ENCODE measurements around the gene TCTN2. TPM values are rescaled to one million over a fixed set of nuclear protein-coding genes. Genes with fewer than 3 reads are reported as not detected.
A peak's percentile ranks its signal among the peaks of the same experiment; 100 is the strongest.

Gene TCTN2
- total and polyA plus RNA-seq, 10 of the 15 experiments (the other 5 are each of a cell fraction or from before 2014, with no cell fraction given): 0.55 to 5.5 (median 3.3) TPM

DNA sequence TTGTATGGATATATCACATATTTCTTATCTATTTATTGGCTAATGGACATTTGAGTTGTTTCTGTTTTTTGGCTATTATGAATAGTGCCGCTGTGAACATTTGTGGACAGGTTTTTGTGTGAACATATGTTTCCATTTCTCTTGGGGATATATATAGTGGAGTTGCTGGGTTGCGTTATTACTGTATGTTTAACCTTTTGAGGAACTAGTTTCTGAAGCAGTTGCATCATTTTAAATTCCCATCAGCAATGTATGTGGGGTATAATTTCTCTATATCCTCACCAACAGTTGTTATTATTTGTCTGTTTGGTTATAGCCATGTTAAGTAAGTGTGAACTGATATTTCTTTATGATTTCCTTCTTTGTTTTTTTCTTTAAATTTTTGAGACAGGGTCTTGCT is 10.7 kb downstream of the TCTN2 start (continued):
- TF ChIP-seq RELA (IDR thresholded peaks at IDR 0.05; ENCODE audit: borderline replicate concordance, partially characterized antibody) (no peak), EED (IDR thresholded peaks at IDR 0.05; ENCODE audit: low read depth) (peak; percentile 37; the same call in 1 of the 2 replicates)
- TF ChIP-seq, protein P1, sequence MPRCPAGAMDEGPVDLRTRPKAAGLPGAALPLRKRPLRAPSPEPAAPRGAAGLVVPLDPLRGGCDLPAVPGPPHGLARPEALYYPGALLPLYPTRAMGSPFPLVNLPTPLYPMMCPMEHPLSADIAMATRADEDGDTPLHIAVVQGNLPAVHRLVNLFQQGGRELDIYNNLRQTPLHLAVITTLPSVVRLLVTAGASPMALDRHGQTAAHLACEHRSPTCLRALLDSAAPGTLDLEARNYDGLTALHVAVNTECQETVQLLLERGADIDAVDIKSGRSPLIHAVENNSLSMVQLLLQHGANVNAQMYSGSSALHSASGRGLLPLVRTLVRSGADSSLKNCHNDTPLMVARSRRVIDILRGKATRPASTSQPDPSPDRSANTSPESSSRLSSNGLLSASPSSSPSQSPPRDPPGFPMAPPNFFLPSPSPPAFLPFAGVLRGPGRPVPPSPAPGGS (IDR thresholded peaks at IDR 0.05; ENCODE audit: borderline replicate concordance, insufficient read depth, low read depth, low read length, poor library complexity, severe bottlenecking): peak; percentile 41

DNA sequence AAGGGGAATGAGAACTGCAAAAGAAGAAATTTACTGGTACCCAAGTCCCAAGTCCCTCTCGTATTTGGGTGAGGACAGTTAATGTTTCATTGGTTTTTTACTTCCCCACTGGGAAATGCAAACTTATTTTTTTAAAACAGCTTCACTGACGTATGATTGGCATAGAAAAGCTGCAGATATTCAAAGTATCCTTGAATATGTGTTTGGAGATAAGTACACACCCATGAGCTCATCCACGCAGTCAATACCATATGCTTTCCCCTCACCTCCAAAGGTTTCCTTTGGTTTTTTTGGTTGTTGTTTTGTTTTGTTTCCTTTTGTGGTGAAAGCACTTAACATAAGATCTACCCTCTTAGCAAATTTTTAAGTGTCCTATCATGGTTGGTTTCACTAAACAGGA is 13.1 kb downstream of the TCTN2 start:
- ChIA-PET RAD21 (ENCODE audit: unreplicated experiment) (interaction anchor here (0.9 kb wide), 1 partner anchor 26 kb away, joined by 3 read pairs; no protein-coding TSS in a partner anchor), POLR2A (interaction anchor here (0.6 to 0.7 kb wide), 2 partner anchors 12 to 29 kb away, joined by 3 to 4 read pairs; no protein-coding TSS in a partner anchor)
- TF ChIP-seq, protein P2, sequence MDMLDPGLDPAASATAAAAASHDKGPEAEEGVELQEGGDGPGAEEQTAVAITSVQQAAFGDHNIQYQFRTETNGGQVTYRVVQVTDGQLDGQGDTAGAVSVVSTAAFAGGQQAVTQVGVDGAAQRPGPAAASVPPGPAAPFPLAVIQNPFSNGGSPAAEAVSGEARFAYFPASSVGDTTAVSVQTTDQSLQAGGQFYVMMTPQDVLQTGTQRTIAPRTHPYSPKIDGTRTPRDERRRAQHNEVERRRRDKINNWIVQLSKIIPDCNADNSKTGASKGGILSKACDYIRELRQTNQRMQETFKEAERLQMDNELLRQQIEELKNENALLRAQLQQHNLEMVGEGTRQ (IDR thresholded peaks at IDR 0.05; ENCODE audit: borderline replicate concordance, low read depth, low read length): no peak
- TF ChIP-seq, protein P3, sequence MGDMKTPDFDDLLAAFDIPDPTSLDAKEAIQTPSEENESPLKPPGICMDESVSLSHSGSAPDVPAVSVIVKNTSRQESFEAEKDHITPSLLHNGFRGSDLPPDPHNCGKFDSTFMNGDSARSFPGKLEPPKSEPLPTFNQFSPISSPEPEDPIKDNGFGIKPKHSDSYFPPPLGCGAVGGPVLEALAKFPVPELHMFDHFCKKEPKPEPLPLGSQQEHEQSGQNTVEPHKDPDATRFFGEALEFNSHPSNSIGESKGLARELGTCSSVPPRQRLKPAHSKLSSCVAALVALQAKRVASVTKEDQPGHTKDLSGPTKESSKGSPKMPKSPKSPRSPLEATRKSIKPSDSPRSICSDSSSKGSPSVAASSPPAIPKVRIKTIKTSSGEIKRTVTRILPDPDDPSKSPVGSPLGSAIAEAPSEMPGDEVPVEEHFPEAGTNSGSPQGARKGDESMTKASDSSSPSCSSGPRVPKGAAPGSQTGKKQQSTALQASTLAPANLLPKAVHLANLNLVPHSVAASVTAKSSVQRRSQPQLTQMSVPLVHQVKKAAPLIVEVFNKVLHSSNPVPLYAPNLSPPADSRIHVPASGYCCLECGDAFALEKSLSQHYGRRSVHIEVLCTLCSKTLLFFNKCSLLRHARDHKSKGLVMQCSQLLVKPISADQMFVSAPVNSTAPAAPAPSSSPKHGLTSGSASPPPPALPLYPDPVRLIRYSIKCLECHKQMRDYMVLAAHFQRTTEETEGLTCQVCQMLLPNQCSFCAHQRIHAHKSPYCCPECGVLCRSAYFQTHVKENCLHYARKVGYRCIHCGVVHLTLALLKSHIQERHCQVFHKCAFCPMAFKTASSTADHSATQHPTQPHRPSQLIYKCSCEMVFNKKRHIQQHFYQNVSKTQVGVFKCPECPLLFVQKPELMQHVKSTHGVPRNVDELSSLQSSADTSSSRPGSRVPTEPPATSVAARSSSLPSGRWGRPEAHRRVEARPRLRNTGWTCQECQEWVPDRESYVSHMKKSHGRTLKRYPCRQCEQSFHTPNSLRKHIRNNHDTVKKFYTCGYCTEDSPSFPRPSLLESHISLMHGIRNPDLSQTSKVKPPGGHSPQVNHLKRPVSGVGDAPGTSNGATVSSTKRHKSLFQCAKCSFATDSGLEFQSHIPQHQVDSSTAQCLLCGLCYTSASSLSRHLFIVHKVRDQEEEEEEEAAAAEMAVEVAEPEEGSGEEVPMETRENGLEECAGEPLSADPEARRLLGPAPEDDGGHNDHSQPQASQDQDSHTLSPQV (IDR thresholded peaks at IDR 0.05): no peak
- TF ChIP-seq CEBPB (IDR thresholded peaks at IDR 0.05; ENCODE audit: borderline replicate concordance in 1 of 2, low read depth in 2 of 2, low read length in 2 of 2): no peak
- no peak for TF ChIP-seq IKZF1 (conservative IDR thresholded peaks at IDR 0.05)
- TF ChIP-seq SREBF2 (IDR thresholded peaks at IDR 0.05; ENCODE audit: low read length): no peak
- TF ChIP-seq, protein P4, sequence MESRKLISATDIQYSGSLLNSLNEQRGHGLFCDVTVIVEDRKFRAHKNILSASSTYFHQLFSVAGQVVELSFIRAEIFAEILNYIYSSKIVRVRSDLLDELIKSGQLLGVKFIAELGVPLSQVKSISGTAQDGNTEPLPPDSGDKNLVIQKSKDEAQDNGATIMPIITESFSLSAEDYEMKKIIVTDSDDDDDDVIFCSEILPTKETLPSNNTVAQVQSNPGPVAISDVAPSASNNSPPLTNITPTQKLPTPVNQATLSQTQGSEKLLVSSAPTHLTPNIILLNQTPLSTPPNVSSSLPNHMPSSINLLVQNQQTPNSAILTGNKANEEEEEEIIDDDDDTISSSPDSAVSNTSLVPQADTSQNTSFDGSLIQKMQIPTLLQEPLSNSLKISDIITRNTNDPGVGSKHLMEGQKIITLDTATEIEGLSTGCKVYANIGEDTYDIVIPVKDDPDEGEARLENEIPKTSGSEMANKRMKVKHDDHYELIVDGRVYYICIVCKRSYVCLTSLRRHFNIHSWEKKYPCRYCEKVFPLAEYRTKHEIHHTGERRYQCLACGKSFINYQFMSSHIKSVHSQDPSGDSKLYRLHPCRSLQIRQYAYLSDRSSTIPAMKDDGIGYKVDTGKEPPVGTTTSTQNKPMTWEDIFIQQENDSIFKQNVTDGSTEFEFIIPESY (IDR thresholded peaks at IDR 0.05): no peak

More for the DNA sequence above, 13.1 kb downstream of the TCTN2 start:
- no TSS peak for BruUV-seq (replicated peaks)
- no peak for ATAC-seq
- peaks cover 21% of the 10 kb centered on the region for H3K4me1 ChIP-seq (ENCODE audit: control insufficient read depth, insufficient read depth, low read length)
- H2AFZ ChIP-seq (ENCODE audit: control insufficient read depth, low read depth, low read length): no peak overlapping the region
- H3K4me2 ChIP-seq (ENCODE audit: control insufficient read depth, insufficient read depth): no peak overlapping the region
- H3K36me3 ChIP-seq (ENCODE audit: control insufficient read depth in 2 of 2, insufficient read depth in 2 of 2, low read length in 1 of 2): no peaks in the 10 kb centered on the region
- DNase-seq (ENCODE audit: low read depth, low spot score): no peak
- intact Hi-C loops (cut with micrococcal nuclease; ENCODE audit: unreplicated experiment) (no loop called here), in situ Hi-C loops (cut with MboI) (no loop called here)
- H3K27ac ChIP-seq (ENCODE audit: control insufficient read depth, insufficient read depth): no peak overlapping the region
- no peaks in the 10 kb centered on the region for H3K79me2 ChIP-seq (ENCODE audit: control insufficient read depth, insufficient read depth, low read length)
- H3K9ac ChIP-seq (ENCODE audit: control insufficient read depth, insufficient read depth, low read length): no peak overlapping the region
- H3K9me3 ChIP-seq (replicated peaks; ENCODE audit: control insufficient read depth, insufficient read depth, low read length): no peaks in the 10 kb centered on the region
- 79% methylated on average over 3 of the region's 3 CpGs for WGBS (ENCODE audit: insufficient coverage, insufficient replicate concordance, low lambda C conversion rate, missing lambda C conversion rate)
- no peaks in the 10 kb centered on the region for H4K20me1 ChIP-seq (ENCODE audit: control insufficient read depth, insufficient read depth)
- CTCF ChIA-PET: interaction anchor here (0.9 kb wide), 1 partner anchor 34 kb away, joined by 3 read pairs; no protein-coding TSS in a partner anchor
- no peak overlapping the region for H3K4me3 ChIP-seq
- no peak for FAIRE-seq
- SMC1A ChIA-PET (ENCODE audit: uncharacterized antibody, unreplicated experiment): interaction anchor here (1.0 to 1.2 kb wide), 2 partner anchors 9 to 28 kb away, joined by 3 read pairs; no protein-coding TSS in a partner anchor
- H3K27me3 ChIP-seq (replicated peaks in 1 of 2; ENCODE audit: control insufficient read depth in 2 of 2, insufficient read depth in 2 of 2, low read length in 1 of 2): no peaks in the 10 kb centered on the region
